Skeletal muscle cell (primary cell): Measurements from ENCODE around the gene UFC1.
A peak's percentile ranks its signal among the peaks of the same experiment; 100 is the strongest.
"Not testable (repeated sequence)": the region's sequence is repeated elsewhere in the genome, so short reads cannot be mapped to it uniquely, and the experiment has no call there.

ENCODE experiments used
- DNase-seq: peaks from one replicate; pipeline ENCODE4 v3.0.0-alpha.2; 2010; ENCODE audit warnings: low read depth
- H3K4me3 ChIP-seq: 2 replicates; pipeline ENCODE4 v1.5.1; 2011; ENCODE audit warnings: low read depth, mild to moderate bottlenecking, control low read depth, low read length, moderate library complexity

UFC1 gene

GRCh38 chr1:161153682-161154337 is at the start of gene UFC1:
UFC1 (plus strand) TSS chr1:161153978; CDS start chr1:161153998, 20 bp downstream.
- H3K4me3 ChIP-seq: peak within 1 kb of the TSS; percentile 65
- DNase-seq: peak; percentile 69

GRCh38 chr1:161106431-161106830 is 47.3 kb upstream of the UFC1 start:
- no peak overlapping the region for H3K4me3 ChIP-seq
- DNase-seq: no peak

DNA sequence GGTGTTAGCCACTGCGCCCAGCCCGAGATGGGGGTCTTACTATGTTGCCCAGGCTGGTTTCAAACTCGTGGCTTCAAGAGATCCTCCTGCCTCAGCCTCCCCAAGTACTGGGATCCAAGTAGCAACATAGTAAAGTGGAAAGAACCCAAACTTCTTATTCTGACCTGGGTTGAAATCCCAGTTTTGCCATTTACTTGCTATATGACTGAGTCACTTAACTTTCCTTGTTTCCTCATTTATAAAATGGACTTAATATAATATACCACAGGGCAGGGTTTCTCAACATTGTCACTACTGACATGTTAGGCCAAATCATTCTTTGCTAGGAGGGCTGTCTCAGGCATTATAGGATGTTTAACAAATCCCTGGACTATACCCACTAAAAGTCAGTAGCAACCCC is 42.7 kb upstream of the UFC1 start:
- DNase-seq: no peak
- no peak overlapping the region for H3K4me3 ChIP-seq

DNA sequence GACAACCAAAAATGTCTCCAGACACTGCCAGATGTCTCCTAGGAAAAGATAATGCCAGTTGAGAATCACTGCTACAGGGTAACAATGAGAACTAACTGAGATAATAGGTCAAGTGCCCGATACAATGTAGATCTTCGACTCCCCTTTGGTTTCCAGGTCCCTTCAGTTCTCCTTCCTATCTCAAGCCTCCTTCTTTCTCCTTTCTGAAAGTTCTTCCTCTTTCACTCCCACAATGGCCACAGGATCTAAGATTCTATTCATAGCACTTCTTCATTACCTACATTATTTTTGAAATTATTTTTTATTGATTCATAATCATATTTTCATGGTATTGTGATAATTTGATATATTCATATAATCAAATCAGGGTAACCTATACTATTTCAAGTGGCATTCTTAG is 42.3 kb upstream of the UFC1 start:
- DNase-seq: no peak
- H3K4me3 ChIP-seq: no peak overlapping the region

DNA sequence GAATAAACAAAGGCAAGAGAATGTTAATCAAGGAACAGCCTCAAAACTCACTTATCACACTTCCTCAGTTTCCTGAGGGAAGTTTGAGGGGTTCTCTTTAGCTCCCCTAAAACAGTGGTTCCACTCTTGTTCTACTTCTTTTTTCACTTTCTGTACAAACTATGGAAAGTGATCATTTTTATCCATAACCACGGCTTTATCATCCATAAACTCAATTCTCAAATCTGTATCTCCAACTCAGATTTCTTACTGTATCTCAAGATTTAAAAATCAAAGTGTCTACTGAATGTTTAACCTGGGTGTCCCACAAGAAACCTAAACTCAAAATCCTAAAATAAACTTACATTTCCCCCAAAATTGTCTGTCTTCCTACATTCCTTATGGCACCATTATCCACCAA is 39.9 kb upstream of the UFC1 start:
- H3K4me3 ChIP-seq: no peak overlapping the region
- DNase-seq: no peak

GRCh38 chr1:161114556-161114955 is 39.2 kb upstream of the UFC1 start:
- DNase-seq: no peak
- no peak overlapping the region for H3K4me3 ChIP-seq

GRCh38 chr1:161115132-161115711 is 38.6 kb upstream of the UFC1 start:
- peak; percentile 86 for DNase-seq
- H3K4me3 ChIP-seq: no peak overlapping the region

GRCh38 chr1:161115961-161116360 is 37.8 kb upstream of the UFC1 start:
- not testable (repeated sequence) for DNase-seq, H3K4me3 ChIP-seq

DNA sequence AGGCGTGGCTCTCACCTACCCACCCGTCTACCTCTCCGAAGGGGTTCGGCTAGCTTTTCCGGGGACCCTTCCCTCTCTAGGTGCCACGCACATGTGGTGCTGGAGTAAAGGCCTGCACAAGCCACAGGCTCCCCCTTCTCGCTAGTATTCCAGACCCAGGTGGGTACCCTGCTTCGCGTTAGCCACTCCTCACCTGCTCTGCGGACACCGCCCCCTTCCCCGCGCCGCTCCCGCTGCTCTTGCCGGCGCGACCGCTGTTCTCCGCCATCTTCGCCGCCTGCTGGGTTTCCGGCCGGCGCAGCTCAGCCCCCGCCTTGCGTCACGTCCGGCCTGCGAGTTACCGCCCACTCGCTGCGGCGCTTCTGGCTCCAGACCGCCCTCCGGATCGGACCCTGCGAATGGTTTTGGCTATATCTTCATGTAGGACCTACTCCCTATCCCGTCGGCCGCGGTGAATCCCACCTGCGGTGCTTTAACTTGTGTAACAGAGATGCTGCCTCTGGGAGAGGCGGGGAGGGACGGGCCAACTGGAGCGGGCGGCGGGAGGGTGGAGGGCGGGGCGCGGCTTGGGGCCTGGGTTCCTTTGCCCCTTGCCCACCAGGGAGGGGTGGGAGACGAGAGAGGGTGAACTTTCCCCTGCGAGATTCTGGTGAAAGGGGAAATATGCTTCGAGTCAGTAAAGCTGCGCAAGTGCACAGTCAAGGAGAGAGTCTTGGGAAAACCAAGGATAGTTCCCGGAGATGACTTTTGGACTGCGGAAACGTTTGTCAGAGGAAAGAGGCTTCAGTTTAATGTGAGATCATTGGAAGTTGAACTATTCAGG is 35.8 kb upstream of the UFC1 start, which contains the start of the genes NIT1 and PFDN2:
Gene NIT1, plus strand, starts transcription at position 347 of the 823 bp plus-strand sequence. Its CDS starts 72 bp downstream, at position 419.
Gene PFDN2, minus strand, starts transcription at position 279 of the 823 bp plus-strand sequence. Its CDS starts 11 bp downstream, at position 268.
- DNase-seq: peak; percentile 64

GRCh38 chr1:161119092-161119903 is 34.5 kb upstream of the UFC1 start:
- DNase-seq: peak; percentile 50
- H3K4me3 ChIP-seq: peak overlapping the region; percentile 99

More for the DNA sequence above, 35.8 kb upstream of the UFC1 start, which contains the start of the genes NIT1 and PFDN2:
- H3K4me3 ChIP-seq: peak within 1 kb of the TSS; percentile 99

DNA sequence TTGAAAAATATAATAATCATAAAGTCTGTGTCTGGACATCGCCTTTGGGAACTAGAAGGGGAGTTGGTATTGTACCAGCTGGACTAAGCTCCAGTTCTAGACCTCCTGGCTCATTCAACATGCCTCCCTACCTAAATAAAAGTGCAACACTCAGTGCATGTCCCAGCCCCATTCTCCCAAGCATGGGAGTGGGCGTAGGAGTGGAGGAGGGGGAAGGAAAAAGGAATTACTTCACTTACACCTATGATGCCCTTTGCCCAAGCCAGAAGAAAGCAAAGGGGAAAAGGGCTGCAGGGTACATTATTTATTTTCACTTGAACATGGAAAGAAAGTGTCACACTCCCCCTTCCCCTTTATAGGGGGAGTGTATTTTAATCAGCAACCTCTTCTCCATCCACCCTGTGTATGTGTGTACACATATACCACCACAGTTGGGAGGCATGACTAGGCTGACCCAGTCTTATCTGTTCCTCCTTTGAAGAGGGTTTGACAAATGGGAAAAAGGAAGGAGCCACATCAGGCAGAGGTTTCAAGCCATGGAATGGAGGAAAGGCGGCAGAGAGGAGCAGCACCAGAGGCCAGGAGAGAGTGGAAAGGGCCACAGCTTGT is 32.6 kb upstream of the UFC1 start:
- H3K4me3 ChIP-seq: no peak overlapping the region
- DNase-seq: no peak

- no peak overlapping the region for H3K4me3 ChIP-seq
- no peak for DNase-seq
Measured at GRCh38 chr1:161121834-161122233, 31.9 kb upstream of the UFC1 start.

DNA sequence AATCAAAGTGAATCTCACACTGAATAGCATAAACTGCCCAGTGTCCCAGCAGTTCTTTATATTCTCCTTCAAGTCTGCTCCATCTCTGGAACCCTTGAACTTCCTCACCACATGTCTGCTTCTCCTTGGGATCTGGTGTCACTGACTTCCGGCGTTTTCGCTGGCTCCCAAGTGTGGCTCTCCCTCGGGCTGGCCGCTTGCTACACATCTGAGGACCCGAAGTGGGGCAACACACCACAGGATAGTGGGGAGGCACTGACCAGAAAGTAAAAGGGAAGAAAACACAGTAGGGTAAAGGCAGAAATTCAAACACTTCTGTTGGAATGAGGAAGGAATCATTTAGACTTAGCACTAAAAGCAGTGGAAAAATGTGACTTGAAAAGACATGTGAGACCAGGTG is 30.8 kb upstream of the UFC1 start:
- H3K4me3 ChIP-seq: no peak overlapping the region
- DNase-seq: no peak

GRCh38 chr1:161127649-161128048 is 26.1 kb upstream of the UFC1 start:
- no peak for DNase-seq
- no peak overlapping the region for H3K4me3 ChIP-seq

- no peak for DNase-seq
- H3K4me3 ChIP-seq: no peak overlapping the region
Measured at GRCh38 chr1:161128591-161129420, 25.0 kb upstream of the UFC1 start.

- H3K4me3 ChIP-seq: no peak overlapping the region
Measured at GRCh38 chr1:161130266-161130665, 23.5 kb upstream of the UFC1 start.

DNA sequence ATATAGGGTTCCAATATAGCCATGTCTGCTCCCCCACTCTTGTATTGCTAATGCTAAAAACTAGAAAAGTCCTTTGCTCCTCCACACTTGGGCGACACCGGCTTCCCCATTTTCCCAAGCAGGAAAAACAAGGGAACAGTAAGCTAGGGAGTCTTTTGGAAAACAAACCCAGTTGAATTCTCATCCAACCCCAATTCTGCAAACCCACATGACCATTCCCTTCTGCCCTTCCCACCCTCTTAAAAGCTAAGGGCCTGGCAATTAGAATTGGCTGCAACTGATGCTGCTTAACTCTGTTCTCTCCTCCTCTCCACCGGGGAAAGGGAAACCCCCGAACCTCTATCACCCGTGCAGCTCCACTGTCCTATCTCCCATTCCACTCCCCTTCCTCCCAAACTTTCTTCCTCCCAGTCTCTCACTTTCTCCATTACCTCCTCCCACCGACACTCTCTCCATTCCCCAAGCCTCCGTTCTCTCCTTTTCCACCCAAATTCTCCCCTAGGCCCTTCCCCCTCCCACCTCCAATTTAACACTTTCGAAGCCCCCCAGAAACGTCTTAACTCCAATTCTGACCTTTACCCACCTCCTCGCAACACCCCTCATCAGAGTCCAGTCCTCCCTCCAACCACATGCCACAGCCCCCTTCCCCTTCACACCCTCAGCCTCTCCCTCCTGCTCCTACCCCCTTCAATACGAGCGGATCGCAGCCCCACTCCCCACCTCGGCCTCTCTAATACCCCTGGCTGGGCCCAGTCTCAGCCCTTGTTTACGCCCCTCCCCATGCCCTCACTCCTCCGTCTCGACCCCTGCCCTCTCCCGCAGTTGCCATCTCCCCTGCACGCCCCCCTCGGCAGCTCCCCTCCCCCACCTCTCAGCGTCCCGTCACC is 22.0 kb upstream of the UFC1 start:
- DNase-seq: no peak
- H3K4me3 ChIP-seq: peak overlapping the region; percentile 84

More at GRCh38 chr1:161130266-161130665, 23.5 kb upstream of the UFC1 start:
- DNase-seq: no peak
